ENCODE measurements around the gene TIMM22.
A peak's percentile ranks its signal among the peaks of the same experiment; 100 is the strongest.

TIMM22 gene

DNA sequence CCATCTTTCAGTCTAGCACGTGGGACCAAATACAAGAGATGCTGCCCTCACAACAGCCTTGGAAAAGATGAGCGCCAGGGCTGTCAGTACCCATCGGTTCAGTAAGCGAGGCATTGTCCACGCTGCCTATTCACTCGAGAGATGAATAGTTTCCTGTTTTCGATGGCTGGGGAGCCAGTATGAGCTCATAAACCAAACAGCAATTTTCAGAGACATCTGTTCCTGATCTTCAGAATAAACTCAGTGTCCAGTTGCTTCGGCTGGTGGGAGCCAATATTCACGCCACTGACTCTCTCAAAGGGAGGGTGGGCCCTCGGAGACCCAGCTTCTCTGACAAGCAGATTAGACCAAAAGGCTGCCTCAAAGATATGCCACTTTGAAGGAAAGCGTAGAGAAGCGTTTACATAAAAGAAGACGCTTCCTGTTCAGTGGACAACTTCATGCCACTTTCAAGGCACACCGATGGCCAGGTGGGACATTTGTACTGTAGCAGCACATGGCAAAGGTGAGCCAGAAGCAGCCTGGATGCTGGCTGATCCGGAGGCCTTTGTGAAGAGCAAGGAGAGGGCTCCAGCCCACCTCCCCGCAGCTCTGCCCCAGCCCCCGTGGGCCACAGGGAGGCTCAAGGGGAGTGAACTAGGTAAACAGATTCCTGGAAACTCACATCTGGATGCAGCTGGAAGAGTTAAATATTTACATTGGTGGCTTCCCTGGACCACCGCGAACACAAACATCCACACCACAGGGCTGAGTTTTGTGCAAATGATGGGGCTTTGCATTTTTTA lies 6.0 kb downstream of the TIMM22 start:
- H3K4me3 ChIP-seq (ENCODE audit: control insufficient read depth, low read depth, low read length) = no peak overlapping the region
- peak; percentile 88 for DNase-seq (ENCODE audit: low read depth)
- TF ChIP-seq, protein P1, sequence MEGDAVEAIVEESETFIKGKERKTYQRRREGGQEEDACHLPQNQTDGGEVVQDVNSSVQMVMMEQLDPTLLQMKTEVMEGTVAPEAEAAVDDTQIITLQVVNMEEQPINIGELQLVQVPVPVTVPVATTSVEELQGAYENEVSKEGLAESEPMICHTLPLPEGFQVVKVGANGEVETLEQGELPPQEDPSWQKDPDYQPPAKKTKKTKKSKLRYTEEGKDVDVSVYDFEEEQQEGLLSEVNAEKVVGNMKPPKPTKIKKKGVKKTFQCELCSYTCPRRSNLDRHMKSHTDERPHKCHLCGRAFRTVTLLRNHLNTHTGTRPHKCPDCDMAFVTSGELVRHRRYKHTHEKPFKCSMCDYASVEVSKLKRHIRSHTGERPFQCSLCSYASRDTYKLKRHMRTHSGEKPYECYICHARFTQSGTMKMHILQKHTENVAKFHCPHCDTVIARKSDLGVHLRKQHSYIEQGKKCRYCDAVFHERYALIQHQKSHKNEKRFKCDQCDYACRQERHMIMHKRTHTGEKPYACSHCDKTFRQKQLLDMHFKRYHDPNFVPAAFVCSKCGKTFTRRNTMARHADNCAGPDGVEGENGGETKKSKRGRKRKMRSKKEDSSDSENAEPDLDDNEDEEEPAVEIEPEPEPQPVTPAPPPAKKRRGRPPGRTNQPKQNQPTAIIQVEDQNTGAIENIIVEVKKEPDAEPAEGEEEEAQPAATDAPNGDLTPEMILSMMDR (conservative IDR thresholded peaks at IDR 0.05; ENCODE audit: control insufficient read depth, insufficient read depth, low read depth, low read length) = no peak

DNA sequence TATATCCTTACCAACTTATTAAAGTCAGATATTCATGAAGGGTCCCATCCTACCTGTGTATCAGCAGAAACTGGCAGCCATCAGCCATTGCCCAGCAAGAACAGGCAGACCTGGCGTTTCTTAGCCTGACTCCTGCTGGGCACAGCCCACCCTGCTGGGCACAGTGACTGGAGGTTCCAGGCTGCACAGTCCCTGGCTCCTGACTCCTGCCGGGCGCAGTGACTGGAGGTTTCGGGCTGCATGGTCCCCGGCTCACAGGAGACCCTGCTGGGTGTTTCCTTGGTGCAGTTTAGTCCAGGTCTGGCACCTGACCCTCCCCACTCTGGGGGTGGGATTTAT lies 6.7 kb downstream of the TIMM22 start:
- TF ChIP-seq, protein P1 (conservative IDR thresholded peaks at IDR 0.05; ENCODE audit: control insufficient read depth, insufficient read depth, low read depth, low read length) = no peak
- DNase-seq (ENCODE audit: low read depth) = no peak
- H3K4me3 ChIP-seq (ENCODE audit: control insufficient read depth, low read depth, low read length) = no peak overlapping the region

DNA sequence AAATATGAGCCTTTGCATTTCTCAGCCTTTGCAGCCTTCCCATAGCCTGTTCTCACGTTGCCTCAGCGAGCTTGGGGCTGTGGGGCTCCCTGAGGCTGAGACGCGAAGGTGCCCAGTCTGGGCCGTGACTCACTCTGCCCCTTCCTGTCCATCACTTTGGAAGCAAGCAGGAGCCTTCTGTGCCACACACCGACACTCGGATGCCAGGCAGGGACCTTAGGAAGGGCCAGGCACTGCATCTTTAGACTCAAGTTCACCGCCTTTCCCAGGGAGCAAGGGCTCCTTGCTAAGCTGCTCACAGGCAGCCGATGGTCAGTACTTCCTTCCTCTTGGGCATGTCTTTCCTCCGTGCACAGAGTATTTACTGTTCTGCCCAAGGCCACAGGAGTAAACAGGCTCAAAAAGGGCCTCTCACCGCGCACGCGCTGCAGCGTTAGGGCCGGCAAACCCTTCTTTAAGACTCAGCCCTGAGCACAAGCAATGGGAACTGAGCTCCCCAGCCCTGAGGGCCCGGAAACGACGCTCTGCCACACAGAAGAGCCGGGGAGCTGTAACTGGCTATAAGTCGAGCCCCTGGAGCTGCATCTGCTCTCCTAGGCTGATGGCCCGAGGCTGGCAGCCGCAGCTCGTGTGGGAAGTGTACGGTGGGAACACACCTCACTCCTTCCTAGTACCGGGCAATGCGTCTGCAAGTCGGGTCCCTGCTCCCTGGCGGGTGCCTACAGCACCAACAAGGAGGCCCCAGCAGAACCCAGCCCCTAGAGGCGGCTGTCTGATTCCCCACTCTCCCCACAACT lies 7.2 kb downstream of the TIMM22 start:
- no peak overlapping the region for H3K4me3 ChIP-seq (ENCODE audit: control insufficient read depth, low read depth, low read length)
- TF ChIP-seq, protein P1 (conservative IDR thresholded peaks at IDR 0.05; ENCODE audit: control insufficient read depth, insufficient read depth, low read depth, low read length) = no peak
- DNase-seq (ENCODE audit: low read depth) = no peak

DNA sequence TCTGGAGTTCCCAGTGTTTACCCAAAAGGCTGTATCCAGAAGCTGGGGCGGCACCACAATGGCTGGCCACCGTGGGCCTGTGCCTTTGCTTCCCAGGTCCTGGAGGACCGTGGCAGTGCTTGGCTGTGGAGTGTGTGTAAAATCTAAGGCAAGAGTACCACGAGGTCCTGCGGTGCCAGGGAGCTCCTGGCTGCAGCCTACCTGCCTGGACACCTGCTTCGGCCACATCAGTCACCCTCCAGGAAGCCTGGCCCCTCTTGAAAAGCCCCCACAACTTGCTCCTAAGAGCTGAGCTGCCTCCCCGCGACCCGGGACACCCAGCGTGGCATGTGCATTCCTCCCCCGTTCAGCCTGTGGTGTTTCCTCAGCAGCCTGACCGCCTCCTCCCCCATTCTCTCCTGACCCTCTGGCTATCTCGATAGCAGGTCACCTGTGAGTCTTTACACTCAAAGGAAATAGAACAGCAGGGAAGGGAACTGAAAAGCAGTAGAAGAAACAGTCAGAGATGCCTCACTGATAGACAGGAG lies 7.9 kb downstream of the TIMM22 start:
- H3K4me3 ChIP-seq (ENCODE audit: control insufficient read depth, low read depth, low read length) = no peak overlapping the region
- DNase-seq (ENCODE audit: low read depth) = no peak
- TF ChIP-seq, protein P1 (conservative IDR thresholded peaks at IDR 0.05; ENCODE audit: control insufficient read depth, insufficient read depth, low read depth, low read length) = no peak

DNA sequence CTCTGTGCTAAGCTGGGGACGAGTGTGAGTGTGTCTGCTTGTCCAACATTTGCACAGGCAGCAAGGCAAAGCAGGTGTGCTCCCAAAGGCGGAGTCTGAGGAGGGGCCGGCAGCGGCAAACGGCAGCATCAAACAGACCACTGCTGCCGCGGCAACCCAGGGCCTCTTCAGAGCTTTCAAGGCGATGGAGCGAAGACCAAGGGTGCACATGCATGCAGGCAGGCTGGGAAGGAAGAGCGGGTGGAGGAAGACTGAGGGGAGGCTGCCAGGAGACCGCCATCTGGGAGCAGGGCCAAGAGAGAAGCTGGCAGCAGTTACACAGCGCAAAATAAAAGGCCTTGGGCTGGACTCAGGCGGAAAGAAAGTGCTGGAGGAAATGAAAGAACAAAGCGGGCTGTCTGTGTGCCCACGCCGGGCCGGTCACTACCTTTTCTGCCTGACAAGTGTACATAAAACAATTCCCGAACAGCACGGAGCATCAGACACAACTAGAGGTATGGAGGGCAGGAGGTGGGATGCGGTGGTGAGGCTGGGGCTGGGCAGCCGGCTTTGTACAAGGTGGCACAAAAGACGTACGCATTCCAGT lies 8.5 kb downstream of the TIMM22 start:
- TF ChIP-seq, protein P1 (conservative IDR thresholded peaks at IDR 0.05; ENCODE audit: control insufficient read depth, insufficient read depth, low read depth, low read length) = no peak
- no peak overlapping the region for H3K4me3 ChIP-seq (ENCODE audit: control insufficient read depth, low read depth, low read length)
- DNase-seq (ENCODE audit: low read depth) = peak; percentile 72

DNA sequence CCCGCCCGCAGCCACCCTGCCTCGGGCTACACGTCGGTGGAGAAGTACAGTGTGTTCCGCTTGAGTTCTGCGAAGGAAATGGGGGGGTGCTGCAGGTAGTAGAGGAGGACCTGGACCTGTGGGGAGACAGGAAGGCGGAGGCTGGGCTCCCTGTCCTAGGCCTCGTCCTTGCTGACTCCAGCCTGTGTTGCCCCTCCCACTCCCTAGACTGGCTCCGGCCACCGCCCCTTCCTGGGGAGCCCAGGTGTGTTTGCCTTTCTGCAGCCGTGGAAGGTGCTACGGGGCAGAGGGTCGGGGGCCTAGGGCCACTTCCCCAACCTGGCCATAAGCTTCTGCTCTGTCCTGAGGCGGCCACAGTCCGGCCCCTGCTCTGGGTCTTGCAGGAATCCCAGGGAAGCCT lies 9.1 kb downstream of the TIMM22 start:
- DNase-seq (ENCODE audit: low read depth) = no peak
- TF ChIP-seq, protein P1 (conservative IDR thresholded peaks at IDR 0.05; ENCODE audit: control insufficient read depth, insufficient read depth, low read depth, low read length) = no peak
- H3K4me3 ChIP-seq (ENCODE audit: control insufficient read depth, low read depth, low read length) = no peak overlapping the region

Measured in fibroblast of mammary gland (primary cell).